Endodermal cell (in vitro differentiated cells): ENCODE results near the gene BPIFA3. TPM values are rescaled to one million over a fixed set of nuclear protein-coding genes. Genes with fewer than 3 reads are reported as not detected.

Experiments
- DNase-seq: peaks from one replicate; pipeline ENCODE4 v3.0.0-alpha.2; 2017
- H3K27ac ChIP-seq: 2 replicates; pipeline ENCODE4 v1.5.1; 2013; ENCODE audit warnings: mild to moderate bottlenecking, low read depth, low read length, moderate library complexity
- H3K27me3 ChIP-seq: 2 replicates; pipeline ENCODE4 v1.6.1; 2013; ENCODE audit warnings: mild to moderate bottlenecking, low read length, moderate library complexity; ENCODE audit not compliant: insufficient read depth, control insufficient read depth, poor library complexity, severe bottlenecking
- H3K36me3 ChIP-seq: 2 replicates; pipeline ENCODE4 v1.7.0; 2013; ENCODE audit warnings: mild to moderate bottlenecking, low read length, moderate library complexity; ENCODE audit not compliant: control insufficient read depth, insufficient read depth
- H3K4me1 ChIP-seq: one replicate; pipeline ENCODE4 v1.7.0; 2013; ENCODE audit warnings: low read length; ENCODE audit not compliant: control insufficient read depth, insufficient read depth
- H3K4me3 ChIP-seq: 2 replicates; pipeline ENCODE4 v1.5.1; 2013; ENCODE audit warnings: mild to moderate bottlenecking, low read length, moderate library complexity
- H3K9ac ChIP-seq: 2 replicates; pipeline ENCODE4 v1.6.1; 2013; ENCODE audit warnings: mild to moderate bottlenecking, low read length, moderate library complexity; ENCODE audit not compliant: poor library complexity, severe bottlenecking; ENCODE audit errors: extremely low read depth
- H3K9me3 ChIP-seq: 2 replicates; pipeline ENCODE4 v1.6.1; 2013; ENCODE audit warnings: mild to moderate bottlenecking, low read length, moderate library complexity; ENCODE audit not compliant: control insufficient read depth
- H3K27ac Mint-ChIP-seq: 2 replicates; pipeline ENCODE4 v1.8.0; 2020; ENCODE audit warnings: mixed read lengths
- H3K27me3 Mint-ChIP-seq: 2 replicates; pipeline ENCODE4 v1.8.0; 2021; ENCODE audit warnings: mild to moderate bottlenecking, mixed read lengths; ENCODE audit not compliant: insufficient read depth
- H3K36me3 Mint-ChIP-seq: 2 replicates; pipeline ENCODE4 v1.8.0; 2020; ENCODE audit warnings: low read depth, mixed read lengths
- H3K4me1 Mint-ChIP-seq: 2 replicates; pipeline ENCODE4 v1.8.0; 2020; ENCODE audit warnings: mixed read lengths
- H3K4me3 Mint-ChIP-seq: 2 replicates; pipeline ENCODE4 v1.8.0; 2020; ENCODE audit warnings: mild to moderate bottlenecking, moderate library complexity, mixed read lengths
- H3K9me3 Mint-ChIP-seq: 2 replicates; pipeline ENCODE4 v1.8.0; 2020; ENCODE audit warnings: mild to moderate bottlenecking, mixed read lengths
- WGBS, 2 experiments: methylation state at CpG; one replicate each; pipeline versions ENCODE4 v1.1.5 to v1.1.7; 2013; ENCODE audit warnings: missing lambda C conversion rate in 2 of 2, mixed read lengths in 1 of 2; ENCODE audit not compliant: insufficient coverage in 1 of 2, insufficient read length in 1 of 2; 5-methylcytosine and 5-hydroxymethylcytosine counted together
- long read RNA-seq, 4 experiments: library from polyadenylated mRNA in 2 of 4; library from RNA in 1 of 4; library from capped mRNA in 1 of 4; stranded (forward) in 3 of 4; unstranded in 1 of 4; transcript quantifications; one replicate each; pipeline ENCODE4 v2.0.0, GENCODE V29; 2020 to 2021; ENCODE audit warnings: inconsistent platforms in 1 of 4
- polyA plus RNA-seq, 2 experiments: library from polyadenylated mRNA; stranded (reverse); fragments of 50-300 nt; gene quantifications; one replicate each; pipeline ENCODE4 v1.2.3, GENCODE V29; 2013
- total RNA-seq, 2 donors: library from RNA; stranded (reverse); fragmentation: NEBNext Ultra II Directional in 1 of 2; extraction: Animal tissue kit (Norgen Biotek cat#: 25700) in 1 of 2; gene quantifications; 2 replicates in 1 of 2; 3 replicates in 1 of 2; pipeline ENCODE4 v1.2.1, GENCODE V29; 2021
- TF ChIP-seq, protein P1 (sequence below): fragments of 200-600 bp; sonication (generic); conservative IDR thresholded peaks from 2 replicates; pipeline ENCODE4 v1.5.0; 2021; ENCODE audit warnings: antibody characterized with exemption, mild to moderate bottlenecking

BPIFA3 gene
- total RNA-seq: not detected
- polyA plus RNA-seq (2013, experiment 1 of 2): not detected
- polyA plus RNA-seq (2013, experiment 2 of 2): not detected
- long read RNA-seq, experiment 1: 0 reads
- long read RNA-seq, experiment 2: 0 reads
- long read RNA-seq, experiment 3: 0 reads
- long read RNA-seq, experiment 4: 0 reads

DNA sequence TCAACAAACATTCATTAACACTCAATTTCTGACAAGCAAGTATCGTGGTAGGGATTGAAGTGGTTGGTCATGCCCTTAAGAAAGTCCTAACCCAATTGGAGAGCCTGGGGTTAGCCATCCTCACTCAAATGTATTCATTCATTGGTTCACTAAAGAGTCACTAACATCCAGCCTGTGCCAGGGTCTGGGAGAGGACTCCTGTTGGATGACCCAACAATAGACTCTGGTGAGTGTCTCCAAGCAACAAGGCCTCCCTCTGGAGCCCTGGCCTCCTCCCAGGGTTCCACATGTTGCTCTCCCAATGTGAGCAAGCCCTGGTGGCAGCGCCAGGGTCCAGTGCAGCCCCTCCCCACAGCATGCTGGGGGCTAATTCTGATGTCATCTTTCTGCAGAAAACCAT lies at the start of gene BPIFA3:
BPIFA3 (plus strand) TSS at position 301 of the 400 bp plus-strand sequence. CDS start 185 bp downstream, outside the sequence.
- Histone ChIP-seq H3K4me3 (no peak within 1 kb of the TSS), H3K9ac (no peak within 1 kb of the TSS), H3K27ac (no peak within 1 kb of the TSS), H3K27me3 (peaks cover 42% of the 10 kb centered on the region), H3K36me3 (no peaks in the 10 kb centered on the region), H3K9me3 (no peaks in the 10 kb centered on the region), H3K4me1 (no peaks in the 10 kb centered on the region)
- Mint-ChIP-seq H3K4me3 (no peak within 1 kb of the TSS), H3K27ac (no peak within 1 kb of the TSS), H3K27me3 (peaks cover 21% of the 10 kb centered on the region), H3K9me3 (no peaks in the 10 kb centered on the region), H3K4me1 (no peaks in the 10 kb centered on the region), H3K36me3 (no peaks in the 10 kb centered on the region)
- TF ChIP-seq, protein P1, sequence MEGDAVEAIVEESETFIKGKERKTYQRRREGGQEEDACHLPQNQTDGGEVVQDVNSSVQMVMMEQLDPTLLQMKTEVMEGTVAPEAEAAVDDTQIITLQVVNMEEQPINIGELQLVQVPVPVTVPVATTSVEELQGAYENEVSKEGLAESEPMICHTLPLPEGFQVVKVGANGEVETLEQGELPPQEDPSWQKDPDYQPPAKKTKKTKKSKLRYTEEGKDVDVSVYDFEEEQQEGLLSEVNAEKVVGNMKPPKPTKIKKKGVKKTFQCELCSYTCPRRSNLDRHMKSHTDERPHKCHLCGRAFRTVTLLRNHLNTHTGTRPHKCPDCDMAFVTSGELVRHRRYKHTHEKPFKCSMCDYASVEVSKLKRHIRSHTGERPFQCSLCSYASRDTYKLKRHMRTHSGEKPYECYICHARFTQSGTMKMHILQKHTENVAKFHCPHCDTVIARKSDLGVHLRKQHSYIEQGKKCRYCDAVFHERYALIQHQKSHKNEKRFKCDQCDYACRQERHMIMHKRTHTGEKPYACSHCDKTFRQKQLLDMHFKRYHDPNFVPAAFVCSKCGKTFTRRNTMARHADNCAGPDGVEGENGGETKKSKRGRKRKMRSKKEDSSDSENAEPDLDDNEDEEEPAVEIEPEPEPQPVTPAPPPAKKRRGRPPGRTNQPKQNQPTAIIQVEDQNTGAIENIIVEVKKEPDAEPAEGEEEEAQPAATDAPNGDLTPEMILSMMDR: no peak
- no peak for DNase-seq
- WGBS, 2 experiments: 81% methylated on average over 2 of the region's 2 CpGs; no CpG with 5 or more reads in 1 of the 2 experiments

DNA sequence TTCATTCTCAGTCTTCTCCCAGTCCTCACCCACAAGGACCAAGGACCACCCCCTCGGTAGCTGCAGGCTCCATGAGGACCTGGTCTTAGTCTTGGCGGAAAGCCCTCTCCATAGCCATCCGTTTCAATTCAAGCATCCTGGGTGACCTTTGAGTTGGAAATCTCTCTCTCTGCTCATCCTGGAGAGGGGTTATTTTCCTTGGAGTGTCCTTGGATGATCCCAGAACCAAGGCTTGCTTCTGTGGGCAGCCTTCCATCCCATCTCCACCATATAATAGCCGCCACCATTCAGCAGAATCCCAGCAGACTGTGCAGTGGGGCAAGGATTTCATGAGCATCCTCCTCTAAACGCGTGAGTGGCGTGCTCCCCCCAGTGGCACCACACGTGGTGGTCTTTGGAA lies 49.3 kb upstream of the BPIFA3 start, which contains the start of gene BPIFA2:
BPIFA2 (plus strand) TSS at position 301 of the 400 bp plus-strand sequence. CDS start 987 bp downstream, outside the sequence.
- H3K4me1 ChIP-seq: no peaks in the 10 kb centered on the region
- H3K27ac ChIP-seq: no peak within 1 kb of the TSS
- H3K9ac ChIP-seq: no peak within 1 kb of the TSS
- peaks cover 16% of the 10 kb centered on the region for H3K9me3 ChIP-seq
- Mint-ChIP-seq H3K4me3 (no peak within 1 kb of the TSS), H3K4me1 (no peaks in the 10 kb centered on the region), H3K36me3 (no peaks in the 10 kb centered on the region), H3K9me3 (peaks cover 30% of the 10 kb centered on the region), H3K27me3 (peaks cover 23% of the 10 kb centered on the region), H3K27ac (no peak within 1 kb of the TSS)
- 84% methylated on average over 8 of the region's 8 CpGs; no CpG with 5 or more reads in 1 of the 2 experiments for WGBS, 2 experiments
- H3K27me3 ChIP-seq: peaks cover 17% of the 10 kb centered on the region
- no peak for DNase-seq
- H3K36me3 ChIP-seq: no peaks in the 10 kb centered on the region
- no peak within 1 kb of the TSS for H3K4me3 ChIP-seq
- TF ChIP-seq, protein P1: no peak

DNA sequence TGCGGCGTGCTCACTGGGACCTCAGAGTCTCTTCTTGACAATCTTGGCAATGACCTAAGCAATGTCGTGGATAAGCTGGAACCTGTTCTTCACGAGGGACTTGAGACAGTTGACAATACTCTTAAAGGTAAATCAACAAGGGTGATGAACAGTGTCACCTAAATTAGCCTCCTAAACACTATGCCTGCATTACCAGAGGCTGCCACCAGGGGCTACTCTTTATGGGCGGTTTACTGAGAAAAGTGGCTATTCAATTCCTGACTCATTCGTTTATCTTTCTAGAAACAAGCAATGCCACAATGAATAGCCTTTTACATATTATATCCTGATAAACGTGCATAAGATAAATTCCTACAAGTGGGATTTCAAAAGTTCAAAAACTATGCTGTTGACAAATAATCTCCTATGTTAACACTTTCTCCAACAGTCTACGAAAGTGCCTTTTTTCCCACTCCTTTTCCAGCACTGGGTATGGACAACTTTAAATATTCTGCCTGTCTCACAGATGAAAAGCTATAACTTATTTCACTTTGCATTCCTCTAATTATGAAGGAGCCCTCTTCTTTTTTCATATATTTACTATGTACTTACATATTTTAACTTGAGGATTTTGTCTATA lies 47.9 kb upstream of the BPIFA3 start:
- 66 to 71% methylated on average over 6 to 8 of the region's 8 CpGs for WGBS, 2 experiments
- Mint-ChIP-seq H3K27me3 (peaks cover 35% of the 10 kb centered on the region), H3K4me3 (no peak overlapping the region), H3K36me3 (no peaks in the 10 kb centered on the region), H3K9me3 (peaks cover 30% of the 10 kb centered on the region), H3K27ac (no peak overlapping the region), H3K4me1 (no peaks in the 10 kb centered on the region)
- Histone ChIP-seq H3K36me3 (no peaks in the 10 kb centered on the region), H3K9ac (no peak overlapping the region), H3K4me3 (no peak overlapping the region), H3K27me3 (peaks cover 26% of the 10 kb centered on the region), H3K4me1 (no peaks in the 10 kb centered on the region), H3K27ac (no peak overlapping the region), H3K9me3 (peaks cover 16% of the 10 kb centered on the region)
- peak; percentile 83 for DNase-seq
- TF ChIP-seq, protein P1: peak; percentile 98
